GM06990 (cell line): ENCODE data around the gene CDH4.

Experiments used
- DNase-seq: peaks from one replicate; pipeline ENCODE4 v3.0.0-alpha.2; 2011; ENCODE audit not compliant: insufficient read length; ENCODE audit errors: extremely low read depth
- H3K27me3 ChIP-seq: replicated peaks from 2 replicates; pipeline ENCODE4 v1.6.0; 2011; ENCODE audit warnings: low read length; ENCODE audit not compliant: control insufficient read depth, insufficient read depth
- H3K36me3 ChIP-seq: 2 replicates; pipeline ENCODE4 v1.5.1; 2011; ENCODE audit warnings: low read length; ENCODE audit not compliant: control insufficient read depth, insufficient read depth
- H3K4me3 ChIP-seq: replicated peaks from 2 replicates; pipeline ENCODE4 v1.5.1; 2011; ENCODE audit warnings: low read depth, mild to moderate bottlenecking, control low read depth, low read length
- TF ChIP-seq, protein P1 (sequence below): IDR thresholded peaks from 2 replicates; pipeline ENCODE4 v1.5.1; 2011; ENCODE audit warnings: low read length, control low read depth, mild to moderate bottlenecking, inconsistent platforms; ENCODE audit not compliant: insufficient read depth, poor library complexity, severe bottlenecking

Gene CDH4

DNA sequence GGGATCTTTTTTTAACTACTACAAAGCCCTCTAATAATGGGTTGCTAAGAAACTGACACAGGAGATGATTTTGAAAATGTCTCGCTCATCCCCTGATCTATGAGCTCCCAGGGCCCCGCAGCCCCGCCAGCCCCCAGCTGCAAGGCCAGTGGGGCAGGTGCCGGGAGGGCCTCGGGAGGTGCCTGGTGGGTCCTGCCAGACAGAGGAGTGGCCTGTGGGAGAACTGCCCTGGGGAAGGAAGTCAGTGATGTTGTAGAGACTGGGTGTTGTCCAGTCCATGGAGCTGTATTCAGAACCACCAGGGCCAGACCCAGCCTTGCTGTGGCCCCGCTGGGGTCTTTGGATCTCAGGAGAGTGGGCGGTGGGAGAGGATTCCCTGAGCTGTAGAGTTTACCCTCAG, 554.9 kb downstream of the CDH4 start:
- Histone ChIP-seq H3K36me3 (no peaks in the 10 kb centered on the region), H3K4me3 (no peak overlapping the region), H3K27me3 (no peaks in the 10 kb centered on the region)
- TF ChIP-seq, protein P1, sequence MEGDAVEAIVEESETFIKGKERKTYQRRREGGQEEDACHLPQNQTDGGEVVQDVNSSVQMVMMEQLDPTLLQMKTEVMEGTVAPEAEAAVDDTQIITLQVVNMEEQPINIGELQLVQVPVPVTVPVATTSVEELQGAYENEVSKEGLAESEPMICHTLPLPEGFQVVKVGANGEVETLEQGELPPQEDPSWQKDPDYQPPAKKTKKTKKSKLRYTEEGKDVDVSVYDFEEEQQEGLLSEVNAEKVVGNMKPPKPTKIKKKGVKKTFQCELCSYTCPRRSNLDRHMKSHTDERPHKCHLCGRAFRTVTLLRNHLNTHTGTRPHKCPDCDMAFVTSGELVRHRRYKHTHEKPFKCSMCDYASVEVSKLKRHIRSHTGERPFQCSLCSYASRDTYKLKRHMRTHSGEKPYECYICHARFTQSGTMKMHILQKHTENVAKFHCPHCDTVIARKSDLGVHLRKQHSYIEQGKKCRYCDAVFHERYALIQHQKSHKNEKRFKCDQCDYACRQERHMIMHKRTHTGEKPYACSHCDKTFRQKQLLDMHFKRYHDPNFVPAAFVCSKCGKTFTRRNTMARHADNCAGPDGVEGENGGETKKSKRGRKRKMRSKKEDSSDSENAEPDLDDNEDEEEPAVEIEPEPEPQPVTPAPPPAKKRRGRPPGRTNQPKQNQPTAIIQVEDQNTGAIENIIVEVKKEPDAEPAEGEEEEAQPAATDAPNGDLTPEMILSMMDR: no peak
- DNase-seq: no peak

DNA sequence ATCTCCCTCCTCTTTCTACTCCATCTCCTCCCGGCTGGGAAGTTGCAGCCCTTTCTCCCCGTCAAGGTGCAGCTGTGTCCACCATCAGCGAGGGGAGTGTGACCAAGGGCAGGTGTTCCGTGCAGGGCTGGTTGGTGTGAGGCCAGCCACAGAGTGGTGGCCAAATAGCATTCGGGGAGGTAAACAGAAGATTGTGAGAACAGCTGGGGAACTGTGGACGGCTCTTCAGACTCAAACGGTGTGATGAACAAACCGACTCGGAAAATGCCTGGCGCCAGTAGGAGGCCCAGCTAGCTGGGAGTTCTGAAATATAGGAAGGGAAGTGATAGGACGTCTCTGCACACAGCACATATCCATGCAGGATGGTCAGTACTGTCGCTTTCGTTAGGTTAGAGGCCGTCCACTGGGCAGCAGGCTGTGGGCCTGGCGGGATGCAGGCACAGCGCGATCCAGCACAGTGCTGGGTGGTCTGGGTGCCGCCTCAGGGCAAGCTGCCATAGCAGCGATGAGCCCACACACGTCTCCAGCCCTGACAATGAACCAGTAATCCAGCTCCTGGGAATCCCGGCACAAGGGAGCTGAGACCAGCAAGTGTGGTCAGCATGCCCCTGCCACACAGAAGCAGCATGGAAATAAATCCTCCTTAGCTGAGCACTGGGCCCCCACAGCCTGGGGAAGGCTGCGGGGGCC, 555.6 kb downstream of the CDH4 start:
- TF ChIP-seq, protein P1: no peak
- Histone ChIP-seq H3K27me3 (no peaks in the 10 kb centered on the region), H3K4me3 (no peak overlapping the region), H3K36me3 (no peaks in the 10 kb centered on the region)
- no peak for DNase-seq

DNA sequence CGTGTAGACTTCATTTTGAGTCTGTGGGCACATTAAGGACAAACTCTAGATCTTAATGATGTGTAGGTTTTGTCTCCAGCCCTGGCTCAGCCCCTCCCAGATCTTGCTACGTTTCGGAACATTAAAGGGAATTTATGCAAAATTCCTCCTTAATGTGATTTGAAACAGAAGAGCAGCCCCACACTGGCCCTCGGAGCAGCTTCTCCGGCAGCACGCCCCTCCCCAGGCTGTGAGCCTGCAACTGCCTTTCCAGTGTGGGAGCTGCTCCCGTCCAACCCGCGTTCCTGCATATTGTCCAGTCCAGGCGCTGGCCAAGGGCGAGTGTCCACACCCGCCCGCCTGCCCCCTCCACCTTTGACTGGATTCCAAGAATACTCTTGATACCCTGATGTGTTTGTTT, 556.4 kb downstream of the CDH4 start:
- Histone ChIP-seq H3K27me3 (no peaks in the 10 kb centered on the region), H3K36me3 (no peaks in the 10 kb centered on the region), H3K4me3 (no peak overlapping the region)
- TF ChIP-seq, protein P1: no peak
- DNase-seq: no peak

DNA sequence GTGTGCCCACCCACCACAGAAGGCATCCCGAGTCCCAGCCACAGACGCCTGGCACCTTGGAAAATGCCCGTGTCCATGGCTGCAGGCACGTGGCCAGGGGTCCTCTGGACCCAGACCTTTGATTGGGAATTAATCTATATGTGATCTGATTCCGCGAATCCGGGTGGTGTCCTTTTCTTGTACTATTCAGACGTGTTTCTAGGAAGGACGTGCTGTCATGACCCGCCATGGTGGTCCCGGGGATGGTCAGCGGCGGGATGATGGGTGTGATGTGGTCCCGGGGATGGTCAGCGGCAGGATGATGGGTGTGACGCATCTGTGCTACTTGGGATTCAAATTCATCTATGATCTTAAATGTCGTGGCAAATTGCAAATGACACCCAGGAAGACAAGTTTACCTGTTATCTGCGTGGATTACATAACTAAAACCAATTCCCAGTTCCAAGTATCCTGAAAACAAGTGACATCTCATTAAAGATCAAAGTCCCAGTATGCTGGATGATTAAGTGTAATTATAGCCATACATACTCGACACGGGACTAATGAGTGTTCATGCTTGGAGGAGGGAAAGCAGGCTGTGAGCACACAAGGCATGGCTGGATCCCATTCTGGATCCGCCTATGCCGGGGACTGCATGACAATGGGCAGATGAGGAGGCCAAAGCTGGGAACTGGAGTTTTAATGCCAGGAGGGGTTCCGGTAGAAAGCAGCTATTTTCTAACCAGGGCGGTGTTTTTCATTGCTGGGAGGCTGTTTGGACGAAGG, 557.1 kb downstream of the CDH4 start:
- no peak for DNase-seq
- TF ChIP-seq, protein P1: no peak
- H3K4me3 ChIP-seq: no peak overlapping the region
- H3K36me3 ChIP-seq: no peaks in the 10 kb centered on the region
- H3K27me3 ChIP-seq: no peaks in the 10 kb centered on the region

DNA sequence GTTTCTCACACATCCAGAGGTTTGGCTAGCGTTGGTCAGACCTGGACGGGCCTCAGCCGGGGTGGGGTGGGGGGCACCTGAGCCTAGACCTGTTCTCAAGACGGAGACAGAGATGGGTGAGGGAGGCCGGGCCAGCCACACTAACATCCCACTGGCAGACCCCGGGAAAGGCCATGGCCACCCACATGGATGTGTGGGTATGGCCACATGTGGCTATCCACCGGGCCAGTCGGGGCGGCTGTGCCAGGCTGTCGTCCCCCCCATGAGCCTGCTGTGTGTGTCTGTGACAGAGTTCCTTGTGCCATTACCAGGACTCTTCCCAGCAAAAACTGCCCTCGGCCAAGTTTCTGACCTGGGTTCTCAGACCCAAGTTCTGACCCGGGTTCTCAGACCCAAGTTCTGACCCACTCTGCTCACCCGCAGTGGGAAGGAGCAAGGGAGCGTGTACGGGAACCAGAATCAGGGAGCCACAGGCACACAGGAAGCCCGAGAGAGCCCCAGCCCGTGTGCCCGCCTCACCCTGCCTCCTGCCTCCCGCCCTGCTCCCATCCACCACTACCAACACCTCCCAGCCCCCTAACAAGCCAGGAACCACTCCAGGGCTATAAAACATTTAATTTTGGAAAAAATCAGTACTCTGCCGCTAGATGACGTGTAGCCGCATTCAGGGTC, 558.1 kb downstream of the CDH4 start:
- TF ChIP-seq, protein P1: no peak
- Histone ChIP-seq H3K27me3 (no peaks in the 10 kb centered on the region), H3K4me3 (no peak overlapping the region), H3K36me3 (no peaks in the 10 kb centered on the region)
- DNase-seq: no peak
